Measurements from ENCODE around the gene RPS23. TPM values are rescaled to one million over a fixed set of nuclear protein-coding genes. Genes with fewer than 3 reads are reported as not detected.

RPS23 gene
- polyA plus RNA-seq (ENCODE audit: low read depth in 6 of 6): 1,000 to 10,000 TPM; 2,987 to 4,520 (median 3,845) TPM

- H3K27ac Mint-ChIP-seq: peak within 1 kb of the TSS; percentile 94 to 98 (median 96)
- no peaks in the 10 kb centered on the region for H3K27me3 Mint-ChIP-seq
- ATAC-seq (ENCODE audit: low read depth in 2 of 2) (peak; percentile 90), DNase-seq (peak; percentile 85)
- peaks cover 43 to 60% (median 46%) of the 10 kb centered on the region in 3 donors for H3K4me1 Mint-ChIP-seq
- peak within 1 kb of the TSS; percentile 93 to 98 (median 97) for H3K4me3 Mint-ChIP-seq
- H3K36me3 Mint-ChIP-seq: peaks cover 20 to 22% of the 10 kb centered on the region in 2 donors
- peaks cover 0 to 2% (median 0%) of the 10 kb centered on the region in 7 donors for H3K9me3 Mint-ChIP-seq
Measured at GRCh38 chr5:82277987-82278710, at the start of gene RPS23. Gene RPS23, minus strand, starts transcription at chr5:82278354. Its CDS starts 31 bp downstream, at chr5:82278323.

GRCh38 chr5:82327941-82328340 lies 49.8 kb upstream of the RPS23 start:
- no peak for DNase-seq
- no peak overlapping the region for H3K4me3 Mint-ChIP-seq
- no peak for ATAC-seq (ENCODE audit: low read depth in 2 of 2)

GRCh38 chr5:82325996-82326395 lies 47.8 kb upstream of the RPS23 start:
- no peak overlapping the region for H3K4me3 Mint-ChIP-seq

More at GRCh38 chr5:82327941-82328340, 49.8 kb upstream of the RPS23 start:
- no peak overlapping the region for H3K27ac Mint-ChIP-seq
- no peaks in the 10 kb centered on the region for H3K36me3 Mint-ChIP-seq
- H3K27me3 Mint-ChIP-seq: peaks cover 7 to 14% (median 8%) of the 10 kb centered on the region in 3 donors
- H3K4me1 Mint-ChIP-seq: no peaks in the 10 kb centered on the region
- peaks cover 0 to 5% (median 0%) of the 10 kb centered on the region in 7 donors for H3K9me3 Mint-ChIP-seq

GRCh38 chr5:82325155-82325554 lies 47.0 kb upstream of the RPS23 start:
- Mint-ChIP-seq H3K27ac (no peak overlapping the region), H3K9me3 (peaks cover 0 to 5% (median 2%) of the 10 kb centered on the region in 7 donors), H3K27me3 (peaks cover 8 to 15% (median 14%) of the 10 kb centered on the region in 3 donors), H3K36me3 (no peaks in the 10 kb centered on the region), H3K4me3 (no peak overlapping the region), H3K4me1 (no peaks in the 10 kb centered on the region)
- DNase-seq (no peak), ATAC-seq (ENCODE audit: low read depth in 2 of 2) (no peak)

More at GRCh38 chr5:82325996-82326395, 47.8 kb upstream of the RPS23 start:
- Mint-ChIP-seq H3K4me1 (no peaks in the 10 kb centered on the region), H3K36me3 (no peaks in the 10 kb centered on the region), H3K27ac (no peak overlapping the region), H3K9me3 (peaks cover 0 to 5% (median 2%) of the 10 kb centered on the region in 7 donors), H3K27me3 (peaks cover 8 to 15% (median 14%) of the 10 kb centered on the region in 3 donors)
- DNase-seq (no peak), ATAC-seq (ENCODE audit: low read depth in 2 of 2) (no peak)

- peaks cover 8 to 15% (median 14%) of the 10 kb centered on the region in 3 donors for H3K27me3 Mint-ChIP-seq
- no peaks in the 10 kb centered on the region for H3K4me1 Mint-ChIP-seq
- ATAC-seq (ENCODE audit: low read depth in 2 of 2) (no peak), DNase-seq (no peak)
- peaks cover 0 to 5% (median 0%) of the 10 kb centered on the region in 7 donors for H3K9me3 Mint-ChIP-seq
- H3K36me3 Mint-ChIP-seq: no peaks in the 10 kb centered on the region
- no peak overlapping the region for H3K4me3 Mint-ChIP-seq
- H3K27ac Mint-ChIP-seq: no peak overlapping the region
Measured at GRCh38 chr5:82320966-82321365, 42.8 kb upstream of the RPS23 start.

- H3K27me3 Mint-ChIP-seq: peaks cover 8 to 15% (median 9%) of the 10 kb centered on the region in 3 donors
- DNase-seq (no peak), ATAC-seq (ENCODE audit: low read depth in 2 of 2) (no peak)
- H3K36me3 Mint-ChIP-seq: no peaks in the 10 kb centered on the region
- no peak overlapping the region for H3K27ac Mint-ChIP-seq
- H3K4me3 Mint-ChIP-seq: no peak overlapping the region
- no peaks in the 10 kb centered on the region for H3K4me1 Mint-ChIP-seq
- peaks cover 0 to 5% (median 0%) of the 10 kb centered on the region in 7 donors for H3K9me3 Mint-ChIP-seq
Measured at GRCh38 chr5:82319651-82320376, 41.7 kb upstream of the RPS23 start.

GRCh38 chr5:82319192-82319591 lies 41.0 kb upstream of the RPS23 start:
- peaks cover 0 to 5% (median 0%) of the 10 kb centered on the region in 7 donors for H3K9me3 Mint-ChIP-seq
- no peak for DNase-seq
- H3K36me3 Mint-ChIP-seq: no peaks in the 10 kb centered on the region
- H3K27ac Mint-ChIP-seq: no peak overlapping the region
- H3K27me3 Mint-ChIP-seq: peaks cover 8 to 15% (median 9%) of the 10 kb centered on the region in 3 donors
- no peaks in the 10 kb centered on the region for H3K4me1 Mint-ChIP-seq
- ATAC-seq (ENCODE audit: low read depth in 2 of 2): no peak
- no peak overlapping the region for H3K4me3 Mint-ChIP-seq

- H3K9me3 Mint-ChIP-seq: peaks cover 0 to 1% (median 0%) of the 10 kb centered on the region in 7 donors
- no peak overlapping the region for H3K27ac Mint-ChIP-seq
- peak overlapping the region in 1 of 8 donors; percentile 6 for H3K4me3 Mint-ChIP-seq
- H3K36me3 Mint-ChIP-seq: no peaks in the 10 kb centered on the region
- no peaks in the 10 kb centered on the region for H3K27me3 Mint-ChIP-seq
- no peaks in the 10 kb centered on the region for H3K4me1 Mint-ChIP-seq
- DNase-seq (no peak), ATAC-seq (ENCODE audit: low read depth in 2 of 2) (no peak)
Measured at GRCh38 chr5:82314964-82315758, 37.0 kb upstream of the RPS23 start.

- Mint-ChIP-seq H3K4me1 (no peaks in the 10 kb centered on the region), H3K36me3 (peaks cover 10 to 11% of the 10 kb centered on the region in 2 donors), H3K9me3 (peaks cover 3 to 8% (median 6%) of the 10 kb centered on the region in 7 donors), H3K27ac (no peak overlapping the region), H3K27me3 (no peaks in the 10 kb centered on the region), H3K4me3 (no peak overlapping the region)
- DNase-seq: no peak
- no peak for ATAC-seq (ENCODE audit: low read depth in 2 of 2)
Measured at GRCh38 chr5:82313016-82313415, 34.9 kb upstream of the RPS23 start.

GRCh38 chr5:82312373-82312856 lies 34.3 kb upstream of the RPS23 start:
- no peak for ATAC-seq (ENCODE audit: low read depth in 2 of 2)
- no peak overlapping the region for H3K27ac Mint-ChIP-seq
- H3K4me1 Mint-ChIP-seq: no peaks in the 10 kb centered on the region
- peaks cover 13 to 17% of the 10 kb centered on the region in 2 donors for H3K36me3 Mint-ChIP-seq
- H3K27me3 Mint-ChIP-seq: no peaks in the 10 kb centered on the region
- DNase-seq: no peak
- no peak overlapping the region for H3K4me3 Mint-ChIP-seq
- H3K9me3 Mint-ChIP-seq: peaks cover 3 to 11% (median 7%) of the 10 kb centered on the region in 7 donors

GRCh38 chr5:82309091-82309531 lies 31.0 kb upstream of the RPS23 start:
- peaks cover 16 to 21% of the 10 kb centered on the region in 2 donors for H3K36me3 Mint-ChIP-seq
- no peak overlapping the region for H3K4me3 Mint-ChIP-seq
- DNase-seq (no peak), ATAC-seq (ENCODE audit: low read depth in 2 of 2) (no peak)
- H3K27ac Mint-ChIP-seq: no peak overlapping the region
- no peaks in the 10 kb centered on the region for H3K4me1 Mint-ChIP-seq
- peaks cover 3 to 11% (median 6%) of the 10 kb centered on the region in 7 donors for H3K9me3 Mint-ChIP-seq
- no peaks in the 10 kb centered on the region for H3K27me3 Mint-ChIP-seq

GRCh38 chr5:82308416-82308815 lies 30.3 kb upstream of the RPS23 start:
- DNase-seq (no peak), ATAC-seq (ENCODE audit: low read depth in 2 of 2) (no peak)
- no peak overlapping the region for H3K27ac Mint-ChIP-seq
- H3K9me3 Mint-ChIP-seq: peaks cover 3 to 11% (median 6%) of the 10 kb centered on the region in 7 donors
- peaks cover 16 to 21% of the 10 kb centered on the region in 2 donors for H3K36me3 Mint-ChIP-seq
- no peaks in the 10 kb centered on the region for H3K27me3 Mint-ChIP-seq
- H3K4me3 Mint-ChIP-seq: no peak overlapping the region
- H3K4me1 Mint-ChIP-seq: no peaks in the 10 kb centered on the region

GRCh38 chr5:82307451-82307850 lies 29.3 kb upstream of the RPS23 start:
- Mint-ChIP-seq H3K4me3 (no peak overlapping the region), H3K9me3 (peaks cover 3 to 11% (median 6%) of the 10 kb centered on the region in 7 donors), H3K27me3 (no peaks in the 10 kb centered on the region), H3K36me3 (peaks cover 16 to 21% of the 10 kb centered on the region in 2 donors), H3K4me1 (no peaks in the 10 kb centered on the region), H3K27ac (no peak overlapping the region)
- ATAC-seq (ENCODE audit: low read depth in 2 of 2) (no peak), DNase-seq (no peak)

Data from naive B cell (primary cell).